ENCODE measurements around the gene ASB6.
"Not testable (repeated sequence)": the region's sequence is repeated elsewhere in the genome, so short reads cannot be mapped to it uniquely, and the experiment has no call there.

The ASB6 gene

GRCh38 chr9:129608561-129609481, 33.1 kb downstream of the ASB6 start:
- DNase-seq (ENCODE audit: low read depth in 2 of 2): no peak

- no peak for DNase-seq (ENCODE audit: low read depth in 2 of 2)
Observed at GRCh38 chr9:129607027-129607387, 34.9 kb downstream of the ASB6 start.

GRCh38 chr9:129606161-129607026, 35.6 kb downstream of the ASB6 start:
- DNase-seq (ENCODE audit: low read depth in 2 of 2): no peak

- DNase-seq (ENCODE audit: low read depth in 2 of 2): no peak
Observed at GRCh38 chr9:129604766-129605163, 37.2 kb downstream of the ASB6 start.

GRCh38 chr9:129604056-129604765, 37.7 kb downstream of the ASB6 start:
- no peak for DNase-seq (ENCODE audit: low read depth in 2 of 2)

- DNase-seq (ENCODE audit: low read depth in 2 of 2): no peak
Observed at GRCh38 chr9:129602598-129603415, 39.1 kb downstream of the ASB6 start.

- no peak for DNase-seq (ENCODE audit: low read depth in 2 of 2)
Observed at GRCh38 chr9:129601082-129601674, 40.8 kb downstream of the ASB6 start.

- no peak for DNase-seq (ENCODE audit: low read depth in 2 of 2)
Observed at GRCh38 chr9:129598089-129598596, 43.8 kb downstream of the ASB6 start.

GRCh38 chr9:129597355-129598088, 44.4 kb downstream of the ASB6 start:
- no peak for DNase-seq (ENCODE audit: low read depth in 2 of 2)

- no peak for DNase-seq (ENCODE audit: low read depth in 2 of 2)
Observed at GRCh38 chr9:129596541-129597331, 45.2 kb downstream of the ASB6 start.

- DNase-seq (ENCODE audit: low read depth in 2 of 2): no peak
Observed at GRCh38 chr9:129595903-129596540, 45.9 kb downstream of the ASB6 start.

- no peak for DNase-seq (ENCODE audit: low read depth in 2 of 2)
Observed at GRCh38 chr9:129595311-129595741, 46.6 kb downstream of the ASB6 start.

- no peak for DNase-seq (ENCODE audit: low read depth in 2 of 2)
Observed at GRCh38 chr9:129594632-129595031, 47.3 kb downstream of the ASB6 start.

- not testable (repeated sequence) for DNase-seq (ENCODE audit: low read depth in 2 of 2)
Observed at GRCh38 chr9:129592790-129593189, 49.2 kb downstream of the ASB6 start.

GRCh38 chr9:129591916-129592315, 50.0 kb downstream of the ASB6 start:
- no peak for DNase-seq (ENCODE audit: low read depth in 2 of 2)

- DNase-seq (ENCODE audit: low read depth in 2 of 2): no peak
Observed at GRCh38 chr9:129590466-129590865, 51.5 kb downstream of the ASB6 start.

- no peak for DNase-seq (ENCODE audit: low read depth in 2 of 2)
Observed at GRCh38 chr9:129587487-129588262, 54.3 kb downstream of the ASB6 start.

- DNase-seq (ENCODE audit: low read depth in 2 of 2): no peak
Observed at GRCh38 chr9:129586685-129587084, 55.3 kb downstream of the ASB6 start.

Measured in stimulated activated CD8-positive, alpha-beta memory T cell treated with anti-CD3 and anti-CD28 coated beads, Interleukin-2, amount 100 ng/mL, for 48 hours (primary cell).